Hematopoietic multipotent progenitor cell treated with erythropoietin and hydrocortisone succinate and interleukin-3 and kit ligand, for 15 days (in vitro differentiated cells): Measurements from ENCODE around the gene LHFPL3.
"Not testable (repeated sequence)": the region's sequence is repeated elsewhere in the genome, so short reads cannot be mapped to it uniquely, and the experiment has no call there.

Experiments
- DNase-seq: peaks from one replicate; pipeline ENCODE4 v3.0.0-alpha.2; 2015; ENCODE audit warnings: low spot score

LHFPL3 gene

GRCh38 chr7:104595591-104595990, 267.2 kb downstream of the LHFPL3 start:
- DNase-seq = not testable (repeated sequence)

GRCh38 chr7:104603957-104604356, 275.6 kb downstream of the LHFPL3 start:
- no peak for DNase-seq

DNA sequence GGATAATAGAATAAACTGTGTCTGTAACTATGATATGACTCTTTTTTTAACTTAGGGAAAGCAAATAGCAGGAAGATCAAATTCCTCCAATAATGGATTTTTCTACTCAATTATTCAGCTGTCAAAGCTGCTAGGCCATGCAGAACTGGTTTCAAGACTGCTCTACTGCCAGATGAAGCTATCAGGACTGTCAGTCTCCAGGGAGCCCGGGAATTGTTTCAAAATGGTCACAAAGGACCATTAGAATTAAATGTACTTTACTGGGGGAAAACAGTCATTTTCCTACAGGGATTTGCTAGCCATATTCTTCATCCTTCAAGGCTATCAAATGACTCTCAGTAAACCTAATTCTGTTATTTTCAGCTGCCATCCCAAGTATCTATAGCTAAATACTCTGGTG, 276.3 kb downstream of the LHFPL3 start:
- DNase-seq = no peak

GRCh38 chr7:104621321-104621720, 292.9 kb downstream of the LHFPL3 start:
- DNase-seq = no peak

- DNase-seq = no peak
These were observed 297.6 kb downstream of the LHFPL3 start for GRCh38 chr7:104625956-104626355.

DNA sequence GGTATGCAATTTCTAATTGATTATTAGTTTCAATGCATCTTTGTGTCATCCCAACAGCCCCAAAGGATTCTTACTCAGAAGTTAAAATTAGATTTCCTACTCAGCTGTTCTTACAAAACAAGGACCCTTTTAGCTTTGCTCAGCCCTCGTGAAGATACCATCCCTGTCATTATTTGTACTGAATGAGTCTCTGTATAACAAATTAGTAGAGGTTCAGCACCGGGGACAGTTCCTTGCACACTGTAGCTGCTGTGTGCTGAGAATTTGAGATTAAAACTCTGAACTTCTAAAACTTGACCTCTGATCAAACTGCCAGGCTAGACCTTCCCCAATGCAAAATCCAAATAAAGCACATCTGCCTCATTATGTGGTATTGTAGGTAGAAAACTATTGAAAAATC, 299.1 kb downstream of the LHFPL3 start:
- DNase-seq = no peak

DNA sequence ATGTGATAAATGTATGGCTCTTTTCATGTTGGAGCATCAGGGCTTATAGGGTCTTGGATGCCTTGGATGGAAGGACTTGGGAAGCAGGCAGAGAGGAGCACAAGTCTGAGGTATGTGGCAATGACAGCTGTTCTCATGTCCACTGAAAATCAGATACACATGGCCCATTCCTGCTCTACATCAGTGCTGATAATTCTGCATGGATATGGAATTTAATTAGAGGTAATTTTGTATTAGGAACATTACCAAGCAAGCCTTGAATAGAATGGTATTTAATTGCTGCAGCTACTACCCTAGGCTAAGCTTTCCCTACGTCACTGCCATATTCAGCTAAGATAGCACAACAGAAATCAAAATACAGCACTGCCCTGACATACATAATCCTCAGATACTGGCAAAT, 299.6 kb downstream of the LHFPL3 start:
- DNase-seq = no peak

GRCh38 chr7:104629408-104629807, 301.0 kb downstream of the LHFPL3 start:
- DNase-seq = no peak

DNA sequence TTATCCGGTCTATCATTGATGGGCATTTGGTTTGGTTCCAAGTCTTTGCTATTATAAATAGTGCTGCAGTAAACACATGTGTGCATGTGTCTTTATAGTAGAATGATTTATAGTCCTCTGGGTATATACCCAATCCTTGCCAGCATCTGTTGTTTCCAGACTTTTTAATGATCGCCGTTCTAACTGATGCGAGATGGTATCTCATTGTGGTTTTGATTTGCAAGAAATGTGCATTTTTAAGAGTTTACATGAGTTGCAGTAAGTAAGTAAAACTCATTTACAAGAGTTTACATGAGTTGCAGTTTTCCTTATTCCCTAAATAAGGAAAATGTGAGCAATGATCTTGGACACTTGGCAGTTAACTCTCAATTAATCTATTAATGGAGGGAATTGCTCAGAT, 312.1 kb downstream of the LHFPL3 start:
- DNase-seq = no peak

- DNase-seq = no peak
These were observed 314.2 kb downstream of the LHFPL3 start for GRCh38 chr7:104642560-104642959.

DNA sequence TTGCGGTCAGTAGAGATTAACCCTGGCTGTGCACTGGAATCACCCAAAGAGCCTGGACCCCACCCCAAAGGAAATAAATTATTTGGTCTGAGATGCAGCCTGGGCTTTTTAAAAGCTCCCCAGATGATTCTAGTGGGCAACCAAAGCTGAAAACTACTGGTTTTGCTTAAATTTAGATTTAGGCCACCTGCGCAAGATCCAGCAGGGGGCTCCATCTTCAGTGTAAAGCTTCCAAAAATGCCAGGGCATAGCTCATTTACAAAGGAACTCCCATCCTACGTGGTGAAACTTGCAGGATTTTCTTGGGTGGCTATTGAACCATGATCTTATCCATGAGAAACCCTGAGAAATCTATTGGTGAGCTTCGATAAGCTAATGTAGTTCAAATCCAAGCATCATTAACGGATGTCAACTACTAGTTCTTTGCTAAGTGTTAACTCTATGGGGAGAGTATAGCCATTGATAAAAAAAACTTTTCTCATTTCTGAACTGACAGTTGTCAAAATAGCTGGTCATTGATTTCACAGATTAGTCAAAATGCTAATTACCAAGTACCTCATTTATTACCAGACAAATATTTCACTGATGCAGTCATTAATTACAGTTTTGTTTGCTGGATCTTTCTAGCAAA, 315.3 kb downstream of the LHFPL3 start:
- DNase-seq = peak; percentile 8

DNA sequence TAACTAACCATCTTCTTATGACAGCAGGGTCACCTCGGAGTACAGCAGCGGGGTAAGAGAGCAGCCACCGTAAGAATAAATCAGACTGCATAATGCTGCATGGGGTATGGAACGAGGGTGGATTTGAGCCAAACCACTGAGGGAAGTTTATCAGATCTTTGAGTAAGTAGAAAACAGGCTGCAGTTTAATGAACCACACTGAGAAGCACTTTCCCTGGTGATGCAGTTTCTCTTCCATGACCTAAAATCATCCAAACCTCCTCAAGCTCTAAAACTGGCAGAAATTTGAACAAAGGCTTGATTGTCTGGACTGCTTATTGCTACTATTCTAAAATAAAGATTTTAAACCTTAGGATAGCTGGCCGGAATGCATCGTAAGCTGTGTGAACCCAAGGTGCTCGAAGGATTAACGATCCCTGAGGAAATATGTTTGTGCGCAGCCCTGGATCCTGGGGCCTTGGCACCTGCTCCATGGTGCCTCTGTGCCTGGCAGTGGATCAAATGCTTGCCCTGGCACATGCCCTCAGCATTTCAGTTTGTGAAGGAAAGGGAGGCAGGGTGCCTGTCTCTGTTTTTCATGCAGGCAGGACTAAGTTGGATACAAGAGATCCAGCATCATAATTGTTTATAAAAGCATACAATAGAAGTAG, 322.7 kb downstream of the LHFPL3 start:
- no peak for DNase-seq

DNA sequence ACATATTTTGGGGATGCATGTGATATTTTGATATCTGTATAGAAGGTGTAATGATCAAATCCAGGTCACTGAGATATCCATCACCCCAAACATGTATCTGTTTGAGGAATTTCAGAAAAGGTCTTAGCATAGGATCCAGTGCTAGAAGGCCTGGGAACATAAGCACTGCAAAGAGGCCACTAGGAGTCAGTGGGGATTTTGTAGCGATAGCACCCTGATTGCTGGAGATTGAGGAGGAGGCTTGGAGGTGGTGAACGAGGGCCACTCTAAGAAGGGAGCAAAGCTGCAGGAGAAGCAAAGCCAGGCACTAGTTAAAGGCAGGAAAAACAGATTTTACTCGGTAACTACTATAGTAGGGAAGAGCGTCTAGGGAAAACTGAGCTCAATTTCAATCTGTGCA, 324.0 kb downstream of the LHFPL3 start:
- DNase-seq = no peak

- DNase-seq = no peak
These were observed 324.5 kb downstream of the LHFPL3 start for GRCh38 chr7:104652865-104653264.

DNA sequence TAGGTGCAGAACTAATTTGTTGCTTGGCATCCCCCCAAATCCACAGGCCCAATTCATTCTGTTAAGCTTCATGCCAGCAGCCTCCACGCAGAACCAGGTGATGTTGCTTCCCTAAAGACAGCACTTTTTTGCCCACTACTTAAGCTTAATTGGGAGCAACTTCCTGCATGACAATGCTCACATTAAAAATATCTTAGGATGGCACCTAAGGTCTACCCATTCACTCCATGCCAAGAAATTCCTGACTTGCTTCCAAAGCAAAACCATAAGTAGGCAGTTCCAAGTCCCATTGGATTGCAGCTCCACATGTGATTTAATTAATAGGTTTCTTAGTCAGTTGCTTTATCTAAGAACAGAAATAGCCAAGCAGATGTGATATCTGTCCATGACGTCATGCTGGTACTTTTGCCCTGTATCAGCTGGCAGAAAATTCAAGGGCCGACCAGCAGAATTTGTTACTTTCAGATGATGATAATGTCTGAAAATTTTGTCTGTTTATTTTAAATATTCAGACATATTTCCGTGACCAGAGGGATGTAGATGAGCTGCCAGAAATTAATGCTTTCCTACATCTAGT, 325.5 kb downstream of the LHFPL3 start:
- no peak for DNase-seq

- DNase-seq = no peak
These were observed 327.2 kb downstream of the LHFPL3 start for GRCh38 chr7:104655592-104655991.

DNA sequence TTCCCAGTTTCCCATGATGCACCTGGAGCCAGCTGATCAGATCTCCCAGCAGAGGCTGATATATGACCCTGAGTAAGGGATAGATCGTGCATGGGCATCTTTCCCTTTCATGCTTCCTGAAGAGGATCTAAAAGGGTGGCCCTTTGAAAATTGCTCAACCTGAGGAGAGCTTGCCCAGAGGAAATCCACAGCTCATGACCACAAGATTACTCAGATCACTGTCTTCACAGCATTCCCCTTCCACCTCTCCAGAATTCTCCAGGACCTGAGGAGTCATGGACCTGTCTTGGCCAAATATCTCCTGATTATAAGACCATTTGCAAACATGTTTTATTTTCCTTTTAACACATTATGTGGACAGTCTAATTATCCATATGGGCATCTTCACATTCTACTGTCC, 328.1 kb downstream of the LHFPL3 start:
- no peak for DNase-seq

DNA sequence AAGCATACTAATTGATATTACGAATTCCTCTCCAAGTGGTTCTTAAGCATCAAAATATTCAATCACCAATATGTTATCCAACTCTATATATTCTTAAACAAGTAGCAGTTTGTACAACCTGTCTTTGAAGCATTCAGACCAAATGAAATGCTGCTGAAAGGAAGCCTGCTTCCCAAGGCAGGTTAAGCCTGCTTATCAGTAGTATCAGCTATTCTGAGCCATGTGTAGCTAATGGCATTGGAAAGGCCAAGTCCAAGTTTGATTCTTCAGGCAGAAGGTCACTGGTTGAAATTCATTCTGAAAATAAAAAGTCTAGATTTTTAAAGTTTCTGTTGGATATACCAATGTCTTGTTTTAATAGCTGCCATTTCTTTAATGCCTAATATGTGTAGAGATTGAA, 328.7 kb downstream of the LHFPL3 start:
- no peak for DNase-seq

GRCh38 chr7:104661575-104661974, 333.2 kb downstream of the LHFPL3 start:
- no peak for DNase-seq

GRCh38 chr7:104664648-104665047, 336.2 kb downstream of the LHFPL3 start:
- no peak for DNase-seq

GRCh38 chr7:104677587-104677986, 349.2 kb downstream of the LHFPL3 start:
- DNase-seq = no peak

GRCh38 chr7:104679085-104679484, 350.7 kb downstream of the LHFPL3 start:
- no peak for DNase-seq

DNA sequence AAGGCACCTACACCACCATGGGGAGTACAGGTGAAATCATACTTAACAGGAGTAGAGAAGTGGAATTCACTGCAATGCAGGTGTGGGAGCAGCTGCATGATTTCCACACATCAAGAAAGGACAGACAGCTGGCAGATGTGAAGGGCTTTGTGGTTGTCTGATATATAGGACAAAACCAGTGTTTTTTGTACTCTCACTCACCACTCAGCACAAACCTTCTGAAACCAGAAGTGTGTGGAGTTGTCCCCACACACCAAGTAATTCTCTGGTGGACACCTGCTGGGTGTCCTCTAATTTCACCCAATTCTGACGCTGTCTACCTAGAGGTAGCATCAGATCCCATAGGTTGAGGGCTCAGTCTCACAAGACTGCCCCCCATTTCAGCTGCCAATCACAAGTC, 357.9 kb downstream of the LHFPL3 start:
- no peak for DNase-seq

- DNase-seq = no peak
These were observed 366.3 kb downstream of the LHFPL3 start for GRCh38 chr7:104694710-104695109.
